Lower leg skin (tissue), 4 donors: ENCODE measurements around the gene TRPC4. TPM values are rescaled to one million over a fixed set of nuclear protein-coding genes. Genes with fewer than 3 reads are reported as not detected.

Experiments
- DNase-seq, 2 donors: peaks; one replicate each; pipeline ENCODE4 v3.0.0-alpha.2; 2019; ENCODE audit warnings: low spot score in 2 of 2
- H3K4me3 ChIP-seq: fragments of 200-600 bp; sonication (generic); 2 replicates; pipeline ENCODE4 v1.5.1; 2017; ENCODE audit warnings: mild to moderate bottlenecking, low read depth; ENCODE audit not compliant: poor library complexity, severe bottlenecking
- POLR2A ChIP-seq, 2 donors: fragments of 450-650 bp; IDR thresholded peaks; one replicate each; pipeline ENCODE4 v1.6.1; 2016 to 2017; ENCODE audit warnings: antibody characterized with exemption in 2 of 2, mild to moderate bottlenecking in 1 of 2, moderate library complexity in 1 of 2
- WGBS, 2 donors: methylation state at CpG; one replicate each; pipeline ENCODE4 v1.1.5; 2018; 5-methylcytosine and 5-hydroxymethylcytosine counted together
- intact Hi-C: fragments of 100-400 bp; cut with DNase I; formaldehyde crosslinking; loops from one replicate; pipeline ENCODE4 v1.15.0; 2023; ENCODE audit warnings: low total_unique reads
- total RNA-seq, 4 donors: library from RNA; depleted of rRNA; stranded (reverse); fragments of >200 nt; gene quantifications; one replicate each; pipeline ENCODE4 v1.1.0, GENCODE V29; 2016
- TF ChIP-seq, protein P1 (sequence below), 3 donors: fragments of 450-650 bp; IDR thresholded peaks; one replicate each; pipeline ENCODE4 v1.5.1; 2016; ENCODE audit warnings: antibody characterized with exemption in 3 of 3, mild to moderate bottlenecking in 3 of 3, moderate library complexity in 2 of 3

Gene TRPC4
- total RNA-seq, 4 donors from 2014 or later: 0.39 TPM; not detected in 3

DNA sequence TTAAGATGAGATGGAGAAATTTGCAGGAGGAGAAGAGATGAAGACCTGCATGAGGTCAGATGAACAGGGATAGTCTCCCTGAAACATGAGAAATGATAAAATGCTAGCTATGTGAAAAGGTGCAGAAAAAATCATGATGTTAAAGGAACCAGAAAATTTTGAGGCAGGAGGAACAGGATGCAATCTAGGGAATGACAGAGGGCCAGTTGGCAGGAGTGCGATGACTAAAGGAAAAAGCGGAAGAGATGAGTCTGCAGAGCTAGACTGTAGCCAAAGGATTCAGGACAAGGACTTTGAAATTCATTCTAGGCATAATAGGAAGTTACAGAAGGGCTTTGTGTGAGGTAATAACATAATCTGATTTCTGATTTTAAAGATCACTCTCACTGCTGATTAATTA is 77.9 kb downstream of the TRPC4 start:
- no peak for TF ChIP-seq POLR2A (IDR thresholded peaks at IDR 0.05)
- TF ChIP-seq, protein P1, sequence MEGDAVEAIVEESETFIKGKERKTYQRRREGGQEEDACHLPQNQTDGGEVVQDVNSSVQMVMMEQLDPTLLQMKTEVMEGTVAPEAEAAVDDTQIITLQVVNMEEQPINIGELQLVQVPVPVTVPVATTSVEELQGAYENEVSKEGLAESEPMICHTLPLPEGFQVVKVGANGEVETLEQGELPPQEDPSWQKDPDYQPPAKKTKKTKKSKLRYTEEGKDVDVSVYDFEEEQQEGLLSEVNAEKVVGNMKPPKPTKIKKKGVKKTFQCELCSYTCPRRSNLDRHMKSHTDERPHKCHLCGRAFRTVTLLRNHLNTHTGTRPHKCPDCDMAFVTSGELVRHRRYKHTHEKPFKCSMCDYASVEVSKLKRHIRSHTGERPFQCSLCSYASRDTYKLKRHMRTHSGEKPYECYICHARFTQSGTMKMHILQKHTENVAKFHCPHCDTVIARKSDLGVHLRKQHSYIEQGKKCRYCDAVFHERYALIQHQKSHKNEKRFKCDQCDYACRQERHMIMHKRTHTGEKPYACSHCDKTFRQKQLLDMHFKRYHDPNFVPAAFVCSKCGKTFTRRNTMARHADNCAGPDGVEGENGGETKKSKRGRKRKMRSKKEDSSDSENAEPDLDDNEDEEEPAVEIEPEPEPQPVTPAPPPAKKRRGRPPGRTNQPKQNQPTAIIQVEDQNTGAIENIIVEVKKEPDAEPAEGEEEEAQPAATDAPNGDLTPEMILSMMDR (IDR thresholded peaks at IDR 0.05): no peak
- 55 to 70% methylated on average over 2 of the region's 2 CpGs for WGBS, 2 donors
- no peak overlapping the region for H3K4me3 ChIP-seq
- intact Hi-C loops: no loop called here
- DNase-seq: no peak

DNA sequence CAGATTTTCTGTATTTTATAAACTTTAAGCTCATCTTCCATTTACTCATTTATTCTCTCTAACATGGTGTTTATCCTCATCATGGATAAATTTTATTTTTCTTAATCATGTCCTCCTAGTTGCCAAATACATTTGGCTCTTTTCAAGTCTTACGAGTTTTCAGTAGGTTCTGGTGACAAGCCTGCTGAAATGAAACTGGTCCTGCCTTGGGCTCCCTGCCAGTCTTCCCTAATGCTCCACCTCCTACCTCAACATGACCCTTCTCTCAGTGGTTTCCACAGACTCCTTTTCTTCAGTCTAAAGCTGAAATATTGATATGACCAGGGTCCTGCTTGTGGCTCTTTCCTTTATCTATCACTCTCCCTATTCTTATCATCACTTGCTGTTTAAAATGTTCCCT is 81.2 kb downstream of the TRPC4 start:
- intact Hi-C loops: no loop called here
- no peak overlapping the region for H3K4me3 ChIP-seq
- DNase-seq: no peak
- WGBS, 2 donors: 48% methylated on average over 1 of the region's 1 CpG
- TF ChIP-seq, protein P1 (IDR thresholded peaks at IDR 0.05): no peak
- TF ChIP-seq POLR2A (IDR thresholded peaks at IDR 0.05): no peak

DNA sequence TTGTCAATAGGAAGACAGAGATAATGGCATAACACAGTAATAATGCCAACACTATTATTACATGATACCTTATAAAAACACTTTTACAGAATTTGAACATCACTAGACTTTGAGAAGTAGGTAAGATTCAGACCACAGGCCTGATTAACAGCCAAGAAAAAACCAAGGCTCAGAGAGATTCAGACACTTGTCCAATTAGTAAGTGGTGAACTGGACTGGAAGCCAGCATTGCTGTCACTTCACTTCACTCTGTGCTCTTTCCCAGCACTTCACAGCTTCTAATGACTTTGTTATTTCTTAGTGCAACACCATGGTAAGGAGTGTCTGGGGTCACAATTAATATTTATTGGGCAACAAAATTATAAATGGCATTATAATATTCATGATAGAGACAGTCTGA is 91.9 kb downstream of the TRPC4 start:
- TF ChIP-seq, protein P1 (IDR thresholded peaks at IDR 0.05): no peak
- no peak for TF ChIP-seq POLR2A (IDR thresholded peaks at IDR 0.05)
- intact Hi-C loops: no loop called here
- no peak overlapping the region for H3K4me3 ChIP-seq
- DNase-seq: no peak

DNA sequence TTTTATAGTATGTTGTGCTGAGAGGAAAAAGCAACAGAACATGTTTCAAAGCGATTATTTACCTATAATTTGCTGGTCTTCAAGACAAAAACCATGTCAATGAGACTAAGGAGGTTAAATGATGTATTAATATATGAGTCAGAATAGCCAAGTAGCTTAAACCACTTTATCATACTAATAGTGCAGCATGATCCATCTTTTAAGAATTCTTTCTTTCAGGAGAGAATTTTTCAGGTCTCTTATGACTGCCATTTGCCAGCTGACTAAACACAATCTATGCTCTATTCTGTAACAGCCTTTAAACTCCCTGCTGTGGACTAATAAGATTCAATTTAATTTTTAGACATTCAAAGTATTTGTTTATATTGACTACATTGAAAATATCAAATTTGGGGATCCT is 93.7 kb downstream of the TRPC4 start:
- intact Hi-C loops: no loop called here
- TF ChIP-seq POLR2A (IDR thresholded peaks at IDR 0.05): no peak
- TF ChIP-seq, protein P1 (IDR thresholded peaks at IDR 0.05): no peak
- WGBS, 2 donors: 82 to 83% methylated on average over 1 of the region's 1 CpG
- no peak for DNase-seq
- no peak overlapping the region for H3K4me3 ChIP-seq

DNA sequence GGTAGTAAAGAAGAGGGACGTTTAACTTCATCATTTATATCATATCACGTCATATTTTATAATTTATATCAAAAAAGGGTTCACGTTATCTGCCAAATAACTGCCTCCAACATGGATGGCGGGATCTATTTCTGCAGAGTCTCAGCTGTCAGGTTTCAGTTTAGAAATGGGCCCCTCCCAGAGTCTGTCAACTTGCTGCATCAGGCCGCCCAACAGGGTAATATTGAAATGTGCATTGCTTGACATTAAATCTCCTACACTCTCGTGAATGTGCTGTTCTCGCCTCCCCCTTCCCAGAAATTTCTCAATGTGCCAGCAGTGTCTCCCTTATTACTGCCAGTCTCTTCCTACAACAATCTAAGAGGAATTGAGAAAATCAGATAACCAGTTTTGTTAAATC is 96.9 kb downstream of the TRPC4 start:
- TF ChIP-seq, protein P1 (IDR thresholded peaks at IDR 0.05): no peak
- TF ChIP-seq POLR2A (IDR thresholded peaks at IDR 0.05): no peak
- no peak for DNase-seq
- 74 to 83% methylated on average over 7 of the region's 7 CpGs for WGBS, 2 donors
- H3K4me3 ChIP-seq: no peak overlapping the region
- intact Hi-C loops: no loop called here

DNA sequence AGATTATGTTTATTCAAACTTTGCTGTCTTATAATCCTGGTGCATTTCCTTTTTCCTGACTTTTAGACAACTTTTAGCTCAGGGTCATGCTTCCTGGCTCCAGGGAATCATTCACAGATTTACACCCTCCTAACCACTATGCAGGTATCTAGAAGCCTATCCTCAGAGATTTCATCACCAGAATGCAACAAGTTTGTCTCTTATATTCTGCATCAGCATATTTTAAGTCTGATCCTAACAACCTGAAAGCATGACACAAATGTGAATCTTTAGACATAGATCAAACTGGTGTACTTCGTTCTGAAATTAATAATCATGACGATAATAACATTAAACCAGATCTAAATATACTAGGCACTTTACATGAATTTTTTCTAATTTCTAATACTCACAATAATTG is 100.0 kb downstream of the TRPC4 start:
- intact Hi-C loops: no loop called here
- no peak overlapping the region for H3K4me3 ChIP-seq
- WGBS, 2 donors: 92 to 98% methylated on average over 2 of the region's 2 CpGs
- no peak for DNase-seq
- TF ChIP-seq, protein P1 (IDR thresholded peaks at IDR 0.05): no peak
- no peak for TF ChIP-seq POLR2A (IDR thresholded peaks at IDR 0.05)
